Activated CD8-positive, alpha-beta T cell treated with anti-CD3 and anti-CD28 coated beads for 36 hours (primary cell): ENCODE data around the gene TNXB. TPM values are rescaled to one million over a fixed set of nuclear protein-coding genes. Genes with fewer than 3 reads are reported as not detected.

Experiments
- ATAC-seq: fragments of 200-7000 bp; cut with Tn5 transposase; one replicate; pipeline ENCODE4 v1.10.0; 2021; ENCODE audit warnings: mild to moderate bottlenecking, moderate library complexity
- CTCF ChIA-PET: fragments of 350-600 bp; sonication (Branson Sonifier 250); formaldehyde crosslinking; loops from one replicate; lab custom pipeline; 2021; ENCODE audit warnings: antibody characterized with exemption; lab: Charles Lee
- POLR2A ChIA-PET: fragments of 350-600 bp; sonication (Branson Sonifier 250); formaldehyde crosslinking; loops from one replicate; lab custom pipeline; 2021; ENCODE audit warnings: antibody characterized with exemption; lab: Charles Lee
- DNase-seq: peaks from one replicate; pipeline ENCODE4 v3.0.0-alpha.2; 2020
- H3K27ac Mint-ChIP-seq: one replicate; pipeline ENCODE4 v1.8.0; 2021; ENCODE audit warnings: mild to moderate bottlenecking, mixed read lengths
- H3K27me3 Mint-ChIP-seq: one replicate; pipeline ENCODE4 v1.8.0; 2021; ENCODE audit warnings: mixed read lengths
- H3K36me3 Mint-ChIP-seq: one replicate; pipeline ENCODE4 v1.8.0; 2021; ENCODE audit warnings: low read depth, mixed read lengths
- H3K4me1 Mint-ChIP-seq: one replicate; pipeline ENCODE4 v1.8.0; 2021; ENCODE audit warnings: low read depth, mixed read lengths
- H3K4me3 Mint-ChIP-seq: one replicate; pipeline ENCODE4 v1.8.0; 2021; ENCODE audit warnings: mild to moderate bottlenecking, moderate library complexity, mixed read lengths
- H3K9me3 Mint-ChIP-seq: one replicate; pipeline ENCODE4 v1.8.0; 2021; ENCODE audit warnings: mixed read lengths
- intact Hi-C: fragments of 100-400 bp; cut with micrococcal nuclease; formaldehyde crosslinking; loops from one replicate; pipeline ENCODE4 v1.10.0; 2022
- total RNA-seq, 2 experiments: library from RNA; stranded (reverse); gene quantifications; one replicate each; pipeline ENCODE4 v1.2.3, GENCODE V29; 2021
- TF ChIP-seq, protein P1 (sequence below): fragments of 200-600 bp; IDR thresholded peaks from one replicate; pipeline ENCODE4 v1.8.0; 2022; ENCODE audit warnings: antibody characterized with exemption, mild to moderate bottlenecking

The TNXB gene
- total RNA-seq, 2 experiments from 2014 or later = 1.8 to 3.7 TPM

DNA sequence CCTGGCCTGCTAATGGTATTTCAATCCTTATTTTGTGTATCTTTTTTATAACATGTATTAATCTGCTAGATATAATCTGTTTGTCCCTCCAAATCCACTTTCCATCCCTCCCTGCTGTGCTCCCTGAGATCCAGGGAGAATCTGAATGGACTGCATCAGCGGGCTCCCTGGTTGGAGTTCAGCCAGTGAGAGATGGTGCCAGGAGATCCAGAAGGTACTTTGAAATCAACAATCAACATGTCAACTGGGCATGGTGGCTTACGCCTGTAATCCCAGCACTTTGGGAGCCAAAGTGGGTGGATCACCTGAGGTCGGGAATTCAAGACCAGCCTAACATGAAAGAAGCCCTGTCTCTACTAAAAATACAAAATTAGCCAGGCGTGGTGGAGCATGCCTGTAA, 14.5 kb upstream of the TNXB start:
- DNase-seq (no peak), ATAC-seq (no peak)
- Mint-ChIP-seq H3K36me3 (peaks cover 32% of the 10 kb centered on the region), H3K4me3 (no peak overlapping the region), H3K4me1 (peaks cover 29% of the 10 kb centered on the region), H3K27me3 (no peaks in the 10 kb centered on the region), H3K9me3 (no peaks in the 10 kb centered on the region), H3K27ac (no peak overlapping the region)
- intact Hi-C loops = no loop called here
- CTCF ChIA-PET = no interaction called here
- POLR2A ChIA-PET = no interaction called here
- TF ChIP-seq, protein P1, sequence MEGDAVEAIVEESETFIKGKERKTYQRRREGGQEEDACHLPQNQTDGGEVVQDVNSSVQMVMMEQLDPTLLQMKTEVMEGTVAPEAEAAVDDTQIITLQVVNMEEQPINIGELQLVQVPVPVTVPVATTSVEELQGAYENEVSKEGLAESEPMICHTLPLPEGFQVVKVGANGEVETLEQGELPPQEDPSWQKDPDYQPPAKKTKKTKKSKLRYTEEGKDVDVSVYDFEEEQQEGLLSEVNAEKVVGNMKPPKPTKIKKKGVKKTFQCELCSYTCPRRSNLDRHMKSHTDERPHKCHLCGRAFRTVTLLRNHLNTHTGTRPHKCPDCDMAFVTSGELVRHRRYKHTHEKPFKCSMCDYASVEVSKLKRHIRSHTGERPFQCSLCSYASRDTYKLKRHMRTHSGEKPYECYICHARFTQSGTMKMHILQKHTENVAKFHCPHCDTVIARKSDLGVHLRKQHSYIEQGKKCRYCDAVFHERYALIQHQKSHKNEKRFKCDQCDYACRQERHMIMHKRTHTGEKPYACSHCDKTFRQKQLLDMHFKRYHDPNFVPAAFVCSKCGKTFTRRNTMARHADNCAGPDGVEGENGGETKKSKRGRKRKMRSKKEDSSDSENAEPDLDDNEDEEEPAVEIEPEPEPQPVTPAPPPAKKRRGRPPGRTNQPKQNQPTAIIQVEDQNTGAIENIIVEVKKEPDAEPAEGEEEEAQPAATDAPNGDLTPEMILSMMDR = no peak

DNA sequence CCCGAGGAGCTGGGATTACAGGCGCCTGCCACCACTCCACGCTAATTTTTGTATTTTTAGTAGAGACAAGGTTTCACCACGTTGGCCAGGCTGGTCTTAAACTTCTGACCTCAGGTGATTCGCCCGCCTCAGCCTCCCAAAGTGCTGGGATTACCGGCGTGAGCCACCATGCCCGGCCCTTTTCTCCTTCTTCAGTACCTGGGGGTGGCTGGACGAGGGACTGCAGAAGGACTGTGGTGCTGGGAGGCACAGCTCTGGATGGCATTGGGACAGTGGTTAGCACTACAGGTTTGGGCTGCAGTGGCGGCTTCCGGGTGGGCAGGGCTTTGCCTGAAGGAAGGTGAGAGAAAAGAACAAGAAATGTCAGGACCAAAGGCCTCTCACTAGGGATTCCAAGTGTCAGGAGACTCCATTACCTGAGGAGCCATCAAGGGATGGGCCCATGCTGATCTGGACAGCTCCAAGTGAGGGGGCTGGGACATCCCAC, 11.5 kb upstream of the TNXB start:
- CTCF ChIA-PET = interaction anchor here (4.6 kb wide), 1 partner anchor 29 kb away, joined by 38 read pairs; no protein-coding TSS in a partner anchor
- TF ChIP-seq, protein P1 = no peak
- ATAC-seq = no peak

DNA sequence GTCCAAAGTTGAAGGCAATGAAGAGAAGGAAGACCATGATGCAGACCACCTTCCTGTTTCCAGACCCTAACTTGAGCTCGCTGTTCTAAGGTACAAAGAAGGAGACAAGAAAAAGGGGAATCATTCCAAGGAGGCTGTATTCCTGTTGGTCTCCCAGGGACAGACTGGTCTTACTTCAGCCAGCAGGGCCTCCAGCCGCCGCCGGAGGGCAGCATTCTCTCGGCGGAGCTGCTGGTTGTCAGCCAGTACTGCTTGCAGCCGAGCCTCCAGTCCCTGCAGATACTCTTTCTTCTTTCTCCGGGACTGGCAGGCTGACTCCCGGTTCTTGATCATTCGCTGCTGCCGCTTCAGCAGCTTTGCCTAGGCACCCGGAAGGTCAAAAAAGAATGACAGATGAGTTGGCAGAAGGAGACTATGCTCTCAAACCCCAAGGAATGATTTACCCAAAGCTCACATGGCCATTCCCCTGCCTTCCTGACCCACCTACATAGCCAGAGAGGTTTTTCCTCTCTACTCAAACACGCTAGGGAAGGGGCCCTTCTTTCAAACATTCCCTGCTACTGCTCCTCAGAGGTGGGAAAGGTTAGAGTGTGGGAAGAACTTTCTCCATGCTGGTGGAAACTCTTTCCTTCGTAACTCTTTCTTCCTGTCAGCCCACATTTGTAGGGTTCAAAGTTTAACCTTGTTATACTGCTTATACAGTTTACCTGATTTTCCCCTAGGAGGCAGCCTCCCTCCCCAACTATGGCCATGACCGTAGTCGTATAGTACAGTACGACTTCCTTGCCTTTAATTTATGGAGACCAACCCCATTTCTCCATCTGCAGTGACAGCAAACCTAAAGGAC, 9.9 kb upstream of the TNXB start:
- H3K27ac Mint-ChIP-seq = no peak overlapping the region
- CTCF ChIA-PET = interaction anchor here (0.6 to 4.7 kb wide), 33 partner anchors 9 to 883 kb away, joined by 3 to 41 read pairs (median 5); partner anchors contain the start of genes AGPAT1, ATF6B, EGFL8 and FKBPL
- TF ChIP-seq, protein P1 = peak; percentile 80
- intact Hi-C loops = loop anchor here (5.0 kb wide), 1 partner anchor 38 kb away; no protein-coding TSS in a partner anchor
- H3K36me3 Mint-ChIP-seq = peaks cover 26% of the 10 kb centered on the region
- ATAC-seq (peak; percentile 90), DNase-seq (peak; percentile 84)
- H3K27me3 Mint-ChIP-seq = no peaks in the 10 kb centered on the region
- POLR2A ChIA-PET = interaction anchor here (1.0 to 3.7 kb wide), 2 partner anchors 9 to 10 kb away, joined by 3 to 23 read pairs; partner anchors contain the start of genes ATF6B and FKBPL
- H3K4me1 Mint-ChIP-seq = peaks cover 4% of the 10 kb centered on the region
- H3K4me3 Mint-ChIP-seq = no peak overlapping the region
- H3K9me3 Mint-ChIP-seq = no peaks in the 10 kb centered on the region

More for the DNA sequence above, 11.5 kb upstream of the TNXB start:
- H3K36me3 Mint-ChIP-seq = peaks cover 31% of the 10 kb centered on the region
- DNase-seq = no peak
- H3K4me1 Mint-ChIP-seq = peaks cover 9% of the 10 kb centered on the region
- intact Hi-C loops = no loop called here
- no peaks in the 10 kb centered on the region for H3K9me3 Mint-ChIP-seq
- no peaks in the 10 kb centered on the region for H3K27me3 Mint-ChIP-seq
- no peak overlapping the region for H3K27ac Mint-ChIP-seq
- no peak overlapping the region for H3K4me3 Mint-ChIP-seq
- POLR2A ChIA-PET = interaction anchor here (1.3 kb wide), 1 partner anchor 20 kb away, joined by 3 read pairs; no protein-coding TSS in a partner anchor

DNA sequence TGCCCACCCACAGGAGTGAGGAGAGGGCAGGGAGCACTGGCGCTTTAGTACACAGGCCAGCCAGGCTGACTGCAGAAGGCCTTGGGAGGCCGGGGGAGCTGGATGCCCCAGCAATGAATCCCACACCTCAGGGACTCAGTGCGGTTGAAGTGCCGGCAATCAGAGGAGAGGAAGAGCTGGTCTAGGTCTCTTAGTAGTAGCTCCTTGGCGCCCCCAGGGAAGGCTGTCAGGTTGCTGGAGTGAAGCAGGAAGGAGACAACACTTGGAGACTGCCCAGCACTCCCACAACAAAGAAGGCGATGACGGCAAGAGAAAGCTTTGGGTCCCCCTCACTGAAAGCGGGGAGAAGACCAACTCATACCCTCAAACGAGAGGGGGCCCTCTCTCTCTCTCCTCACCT, 8.3 kb upstream of the TNXB start:
- ChIA-PET POLR2A (interaction anchor here (1.2 to 3.7 kb wide), 2 partner anchors 9 to 11 kb away, joined by 6 to 23 read pairs; partner anchors contain the start of genes ATF6B, FKBPL and TNXB), CTCF (interaction anchor here (1.0 to 4.7 kb wide), 13 partner anchors 9 to 77 kb away, joined by 3 to 41 read pairs (median 7); partner anchors contain the start of genes ATF6B, EGFL8, FKBPL and GPSM3)
- DNase-seq = no peak
- peaks cover 25% of the 10 kb centered on the region for H3K36me3 Mint-ChIP-seq
- no peak overlapping the region for H3K27ac Mint-ChIP-seq
- H3K9me3 Mint-ChIP-seq = no peaks in the 10 kb centered on the region
- TF ChIP-seq, protein P1 = no peak
- intact Hi-C loops = loop anchor here (5.0 kb wide), 1 partner anchor 40 kb away; no protein-coding TSS in a partner anchor
- ATAC-seq = no peak
- H3K27me3 Mint-ChIP-seq = no peaks in the 10 kb centered on the region
- no peak overlapping the region for H3K4me3 Mint-ChIP-seq
- H3K4me1 Mint-ChIP-seq = peaks cover 4% of the 10 kb centered on the region
